GM12874 (cell line): ENCODE data around the gene GRK5.

Experiments
- TF ChIP-seq, protein P1 (sequence below): IDR thresholded peaks from 2 replicates; pipeline ENCODE4 v1.5.1; 2011; ENCODE audit warnings: low read depth, mild to moderate bottlenecking, control low read depth, low read length, moderate library complexity; ENCODE audit not compliant: insufficient read depth

The GRK5 gene

DNA sequence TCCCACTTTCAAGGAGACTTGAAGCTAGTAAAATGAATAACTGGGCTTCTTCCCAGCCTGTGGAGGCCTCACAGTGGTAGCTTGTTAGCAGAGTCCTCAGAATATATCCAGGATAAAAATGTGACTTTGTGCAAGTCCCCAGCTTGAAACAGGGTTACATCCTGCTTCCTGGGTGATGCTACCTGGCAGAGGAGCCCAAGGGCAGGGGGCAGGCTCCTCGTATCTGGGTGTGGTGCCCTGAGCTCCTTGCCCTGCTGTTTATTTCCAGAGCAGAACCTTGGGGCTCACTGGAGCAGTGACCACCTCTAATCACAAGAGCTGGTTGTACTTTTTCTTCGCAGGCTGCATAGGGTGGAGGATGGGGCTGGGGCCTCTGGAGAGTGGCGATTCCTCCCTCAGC lies 94.8 kb downstream of the GRK5 start:
- TF ChIP-seq, protein P1, sequence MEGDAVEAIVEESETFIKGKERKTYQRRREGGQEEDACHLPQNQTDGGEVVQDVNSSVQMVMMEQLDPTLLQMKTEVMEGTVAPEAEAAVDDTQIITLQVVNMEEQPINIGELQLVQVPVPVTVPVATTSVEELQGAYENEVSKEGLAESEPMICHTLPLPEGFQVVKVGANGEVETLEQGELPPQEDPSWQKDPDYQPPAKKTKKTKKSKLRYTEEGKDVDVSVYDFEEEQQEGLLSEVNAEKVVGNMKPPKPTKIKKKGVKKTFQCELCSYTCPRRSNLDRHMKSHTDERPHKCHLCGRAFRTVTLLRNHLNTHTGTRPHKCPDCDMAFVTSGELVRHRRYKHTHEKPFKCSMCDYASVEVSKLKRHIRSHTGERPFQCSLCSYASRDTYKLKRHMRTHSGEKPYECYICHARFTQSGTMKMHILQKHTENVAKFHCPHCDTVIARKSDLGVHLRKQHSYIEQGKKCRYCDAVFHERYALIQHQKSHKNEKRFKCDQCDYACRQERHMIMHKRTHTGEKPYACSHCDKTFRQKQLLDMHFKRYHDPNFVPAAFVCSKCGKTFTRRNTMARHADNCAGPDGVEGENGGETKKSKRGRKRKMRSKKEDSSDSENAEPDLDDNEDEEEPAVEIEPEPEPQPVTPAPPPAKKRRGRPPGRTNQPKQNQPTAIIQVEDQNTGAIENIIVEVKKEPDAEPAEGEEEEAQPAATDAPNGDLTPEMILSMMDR: no peak

DNA sequence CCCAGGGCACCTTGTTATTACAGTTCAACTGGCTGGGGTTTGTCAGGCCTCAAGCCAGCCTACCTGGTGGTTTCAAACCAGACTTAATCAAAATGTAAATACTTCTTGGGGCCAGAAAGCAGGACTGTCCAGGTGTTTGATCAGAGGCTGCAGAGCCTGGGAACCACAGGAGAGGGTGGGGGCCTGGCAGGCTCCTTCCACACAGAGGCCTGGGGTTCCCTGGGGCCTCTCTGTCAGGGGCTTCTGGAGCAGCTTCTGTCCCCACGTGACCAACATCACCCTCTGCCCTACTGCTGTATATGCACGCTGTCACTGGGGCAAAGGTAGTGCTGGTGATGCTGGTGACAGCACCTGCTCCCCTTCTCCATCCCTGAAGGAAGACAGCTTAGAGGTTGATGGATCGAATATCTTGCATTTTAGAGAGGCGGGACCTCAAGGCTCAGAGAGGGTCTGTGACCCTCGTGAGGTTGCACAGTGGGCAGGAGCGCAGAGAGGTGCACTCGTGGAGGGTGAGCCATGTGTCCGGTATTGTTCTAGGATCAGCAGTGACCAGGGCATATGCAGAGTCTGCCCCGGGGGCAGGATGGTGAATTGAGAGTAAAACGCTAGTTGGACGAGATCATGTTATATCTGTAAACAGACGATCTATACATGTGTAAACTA lies 95.4 kb downstream of the GRK5 start:
- TF ChIP-seq, protein P1: no peak

DNA sequence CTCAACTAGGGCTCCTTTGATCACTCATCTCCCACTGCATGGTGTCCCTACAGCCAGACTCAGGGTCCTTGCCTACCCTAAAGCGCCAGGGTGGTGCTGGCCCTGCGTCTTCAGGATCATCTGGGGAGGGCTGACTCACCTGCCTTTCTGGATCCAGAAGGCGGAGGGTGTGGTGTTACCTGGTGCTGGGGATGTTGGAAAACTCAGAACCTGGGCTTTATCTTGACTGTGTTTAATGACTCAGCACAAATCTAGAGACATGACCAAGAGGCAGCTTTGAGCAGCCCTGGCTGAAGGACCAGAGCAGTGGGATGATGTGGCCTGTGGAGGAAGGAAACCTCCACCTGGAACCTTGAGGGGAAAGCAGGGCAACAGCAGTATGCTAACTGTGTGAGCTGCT lies 96.5 kb downstream of the GRK5 start:
- TF ChIP-seq, protein P1: no peak

DNA sequence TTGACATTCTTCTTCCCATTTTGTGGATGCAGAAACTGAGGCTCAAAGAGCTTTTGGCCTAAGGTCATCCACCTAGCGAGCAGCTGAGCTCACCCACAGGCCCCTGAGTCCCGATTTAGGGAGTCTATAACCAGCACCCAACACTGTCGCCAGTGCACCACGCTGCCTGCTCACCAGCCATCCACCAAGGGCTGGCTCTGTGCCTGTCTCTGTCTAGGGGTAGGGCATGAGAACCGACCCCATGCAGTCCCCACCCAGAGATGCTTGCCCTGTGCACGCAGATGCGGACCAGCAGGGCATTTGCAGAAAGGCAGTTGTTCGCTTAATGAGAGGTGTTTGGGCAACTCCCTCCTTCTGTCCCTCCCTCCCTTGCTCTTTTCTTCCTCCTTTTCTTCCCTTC lies 97.2 kb downstream of the GRK5 start:
- TF ChIP-seq, protein P1: no peak

DNA sequence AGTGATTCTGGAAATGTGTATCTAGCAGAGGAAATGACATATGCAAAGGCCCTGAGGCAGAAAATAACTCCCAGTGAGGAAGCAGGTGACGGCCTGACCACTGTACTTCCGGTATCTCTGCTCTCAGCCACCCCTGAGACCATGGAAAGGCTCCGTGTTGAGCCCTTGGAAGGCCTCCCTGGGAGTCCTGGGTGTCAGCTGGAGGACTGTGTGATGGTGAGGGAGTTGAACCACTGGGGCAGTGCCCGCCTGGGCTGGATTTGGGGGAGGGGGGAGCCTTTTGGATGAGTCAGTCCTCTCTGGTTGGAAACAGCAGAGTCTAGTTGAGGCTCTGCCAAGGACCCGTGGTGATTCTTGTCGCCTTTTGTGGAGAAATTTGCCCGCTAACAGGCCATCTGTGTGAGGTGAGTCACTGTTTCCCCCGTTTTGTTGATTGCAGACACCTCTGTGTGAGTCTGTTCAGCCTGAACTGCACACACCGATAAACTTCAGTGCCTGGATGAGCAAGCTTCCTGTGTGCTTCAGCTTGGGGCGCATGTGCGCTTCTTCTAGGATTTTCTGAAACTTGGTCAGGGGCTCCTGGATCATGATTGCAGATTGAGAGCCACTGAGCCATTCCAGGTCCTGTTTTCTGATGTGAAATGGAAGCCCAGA lies 98.6 kb downstream of the GRK5 start:
- TF ChIP-seq, protein P1: no peak

DNA sequence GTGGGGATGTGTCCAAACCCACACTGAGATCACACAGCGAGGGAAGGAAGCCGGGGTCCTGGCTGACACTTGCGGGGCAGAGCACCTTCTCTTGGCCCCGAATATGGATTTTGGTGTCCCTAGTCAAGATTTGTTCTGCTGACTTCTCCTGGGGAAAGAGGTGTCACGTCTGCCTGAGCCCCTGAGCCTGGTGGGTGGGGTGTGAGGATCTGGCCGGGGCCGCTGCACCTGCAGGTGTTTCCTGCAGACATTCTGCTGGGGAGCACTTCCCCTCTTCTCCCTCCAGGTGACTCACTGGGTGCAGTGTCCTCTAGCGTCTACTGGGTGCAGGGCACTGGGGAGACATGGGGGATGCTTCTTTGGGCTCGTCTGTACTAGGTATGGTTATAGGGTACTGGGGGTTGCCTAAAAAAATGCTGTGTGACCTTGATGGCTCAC lies 99.2 kb downstream of the GRK5 start:
- TF ChIP-seq, protein P1: peak; percentile 87

DNA sequence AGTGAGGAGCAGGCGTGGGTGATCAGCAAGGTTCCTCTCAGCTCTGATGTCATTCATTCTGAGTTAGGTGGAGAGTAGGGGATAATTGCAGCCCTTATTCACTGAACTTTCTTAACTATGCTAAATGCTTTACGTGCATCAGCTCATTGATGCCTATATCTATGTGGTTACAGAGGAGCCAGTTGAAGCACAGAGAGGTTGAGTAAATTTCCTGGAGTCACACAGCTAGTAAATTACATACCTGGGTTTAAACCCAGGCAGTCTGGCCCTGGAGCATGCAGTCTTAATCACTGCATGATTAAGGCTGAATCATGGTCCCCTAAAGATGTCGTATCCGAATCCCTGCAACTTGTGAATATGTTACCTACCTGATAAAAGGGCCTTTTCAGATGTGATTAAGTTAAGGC lies 99.6 kb downstream of the GRK5 start:
- TF ChIP-seq, protein P1: no peak
